Gastrocnemius medialis (tissue), 4 donors: ENCODE results near the gene TUBGCP3. TPM values are rescaled to one million over a fixed set of nuclear protein-coding genes. Genes with fewer than 3 reads are reported as not detected.

Experiments
- ATAC-seq, 2 donors: fragments of 150-250 bp; one replicate each; pipeline ENCODE4 v1.9.1; 2016
- DNase-seq, 2 donors: peaks; one replicate each; pipeline ENCODE4 v3.0.0-alpha.2; 2019
- H3K27ac ChIP-seq, 4 donors: fragments of 200-600 bp; sonication (generic); 1 replicate in 1 of 4; 2 replicates in 3 of 4; pipeline ENCODE4 v1.5.1; 2016 to 2018; ENCODE audit warnings: mild to moderate bottlenecking in 2 of 4, moderate library complexity in 1 of 4
- H3K27me3 ChIP-seq, 3 donors: fragments of 200-600 bp; sonication (generic) in 2 of 3; 1 replicate in 1 of 3; 2 replicates in 2 of 3; pipeline versions ENCODE4 v1.5.1 to v1.6.0; 2016 to 2019; ENCODE audit warnings: mild to moderate bottlenecking in 1 of 3, moderate library complexity in 1 of 3
- H3K36me3 ChIP-seq, 2 donors: fragments of 200-600 bp; sonication (generic) in 1 of 2; one replicate each; pipeline ENCODE4 v1.5.1; 2017 to 2018
- H3K4me1 ChIP-seq, 2 donors: fragments of 200-600 bp; sonication (generic) in 1 of 2; one replicate each; pipeline ENCODE4 v1.5.1; 2016 to 2017; ENCODE audit warnings: mild to moderate bottlenecking in 2 of 2
- H3K4me3 ChIP-seq, 4 donors: fragments of 200-600 bp; sonication (generic) in 3 of 4; 1 replicate in 1 of 4; 2 replicates in 3 of 4; pipeline ENCODE4 v1.5.1; 2016 to 2019; ENCODE audit warnings: mild to moderate bottlenecking in 2 of 4
- H3K9me3 ChIP-seq, 3 donors: fragments of 200-600 bp; sonication (generic) in 2 of 3; 1 replicate in 1 of 3; 2 replicates in 2 of 3; pipeline ENCODE4 v1.5.1; 2016 to 2019
- CTCF ChIP-seq, 5 experiments: fragments of 450-650 bp in 3 of 5; fragments of 200-600 bp in 2 of 5; sonication (generic) in 2 of 5; IDR thresholded peaks in 4 of 5; conservative IDR thresholded peaks in 1 of 5; 1 replicate in 4 of 5; 2 replicates in 1 of 5; pipeline ENCODE4 v1.5.1; 2016 to 2019; ENCODE audit warnings: antibody characterized with exemption in 5 of 5, mild to moderate bottlenecking in 3 of 5, moderate library complexity in 3 of 5
- POLR2A ChIP-seq, 2 donors: fragments of 450-650 bp; IDR thresholded peaks; one replicate each; pipeline ENCODE4 v1.6.1; 2017; ENCODE audit warnings: antibody characterized with exemption in 2 of 2, mild to moderate bottlenecking in 2 of 2, moderate library complexity in 2 of 2
- in situ Hi-C, 4 donors: fragments of 200-750 bp; cut with MboI; loops; one replicate each; pipeline versions ENCODE4 v1.15.0 to v1.8.0; 2017; ENCODE audit warnings: low sequenced_read_pairs in 4 of 4
- intact Hi-C: fragments of 100-400 bp; cut with DNase I; formaldehyde crosslinking; loops from one replicate; pipeline ENCODE4 v1.15.1; 2023; ENCODE audit warnings: low total_unique reads
- total RNA-seq, 4 donors: library from RNA; depleted of rRNA; stranded (reverse); fragments of >200 nt; gene quantifications; one replicate each; pipeline versions ENCODE4 v1.1.0 to v1.2.3, GENCODE V29; 2016

Gene TUBGCP3
- total RNA-seq, 4 donors from 2014 or later, result 10.0 to 14.3 (median 11.0) TPM

GRCh38 chr13:112479389-112479788, 108.6 kb downstream of the TUBGCP3 start:
- H3K27ac ChIP-seq, result no peak overlapping the region
- intact Hi-C loops, result no loop called here
- peaks cover 0 to 7% (median 0%) of the 10 kb centered on the region in 3 donors for H3K9me3 ChIP-seq
- no peaks in the 10 kb centered on the region for H3K4me1 ChIP-seq
- H3K4me3 ChIP-seq, result no peak overlapping the region
- no peaks in the 10 kb centered on the region for H3K27me3 ChIP-seq
- no peak for ATAC-seq
- TF ChIP-seq POLR2A (IDR thresholded peaks at IDR 0.05) (no peak), CTCF (IDR thresholded peaks at IDR 0.05 in 4 of 5, conservative IDR thresholded peaks at IDR 0.05 in 1 of 5) (no peak)
- peaks cover 0 to 3% of the 10 kb centered on the region in 2 donors for H3K36me3 ChIP-seq
- no peak for DNase-seq
- in situ Hi-C loops, result no loop called here

DNA sequence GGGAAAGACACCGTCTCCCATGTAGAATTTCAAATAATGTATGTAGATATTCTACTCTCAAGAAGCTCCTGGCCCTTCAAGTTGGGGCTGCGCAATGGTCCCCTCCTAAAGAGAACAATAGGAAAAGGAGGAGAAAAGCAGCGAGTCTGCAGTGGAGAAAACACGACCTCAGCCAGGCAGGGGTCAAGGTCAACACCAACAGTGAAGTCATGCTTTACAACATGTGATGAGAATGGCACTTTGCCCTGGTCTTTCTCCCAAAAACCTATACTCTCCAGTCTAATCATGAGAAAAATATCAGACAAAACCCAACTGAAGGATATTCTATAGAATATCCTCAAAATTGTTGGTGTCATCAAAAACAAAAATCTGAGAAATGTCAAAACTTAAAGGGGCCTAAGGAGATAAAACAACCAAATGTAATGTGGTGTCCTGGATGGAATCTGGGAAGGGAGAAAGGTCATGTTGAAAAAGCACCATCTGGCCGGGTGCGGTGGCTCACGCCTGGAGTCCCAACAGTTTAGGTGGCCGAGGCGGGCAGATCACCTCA, 110.8 kb downstream of the TUBGCP3 start:
- Histone ChIP-seq H3K4me1 (no peaks in the 10 kb centered on the region), H3K9me3 (peaks cover 0 to 7% (median 0%) of the 10 kb centered on the region in 3 donors), H3K27ac (no peak overlapping the region), H3K36me3 (no peaks in the 10 kb centered on the region), H3K4me3 (no peak overlapping the region), H3K27me3 (no peaks in the 10 kb centered on the region)
- no peak for ATAC-seq
- in situ Hi-C loops (no loop called here), intact Hi-C loops (no loop called here)
- TF ChIP-seq POLR2A (IDR thresholded peaks at IDR 0.05), result no peak
- no peak for TF ChIP-seq CTCF (IDR thresholded peaks at IDR 0.05 in 4 of 5, conservative IDR thresholded peaks at IDR 0.05 in 1 of 5)
- DNase-seq, result no peak

GRCh38 chr13:112475889-112476288, 112.1 kb downstream of the TUBGCP3 start:
- TF ChIP-seq POLR2A (IDR thresholded peaks at IDR 0.05), result no peak
- TF ChIP-seq CTCF (IDR thresholded peaks at IDR 0.05 in 4 of 5, conservative IDR thresholded peaks at IDR 0.05 in 1 of 5), result no peak
- DNase-seq (no peak), ATAC-seq (no peak)
- no peak overlapping the region for H3K4me3 ChIP-seq
- intact Hi-C loops, result no loop called here
- in situ Hi-C loops, result no loop called here
- peaks cover 0 to 7% (median 0%) of the 10 kb centered on the region in 3 donors for H3K9me3 ChIP-seq
- no peaks in the 10 kb centered on the region for H3K4me1 ChIP-seq
- H3K27ac ChIP-seq, result no peak overlapping the region
- no peaks in the 10 kb centered on the region for H3K36me3 ChIP-seq
- no peaks in the 10 kb centered on the region for H3K27me3 ChIP-seq

DNA sequence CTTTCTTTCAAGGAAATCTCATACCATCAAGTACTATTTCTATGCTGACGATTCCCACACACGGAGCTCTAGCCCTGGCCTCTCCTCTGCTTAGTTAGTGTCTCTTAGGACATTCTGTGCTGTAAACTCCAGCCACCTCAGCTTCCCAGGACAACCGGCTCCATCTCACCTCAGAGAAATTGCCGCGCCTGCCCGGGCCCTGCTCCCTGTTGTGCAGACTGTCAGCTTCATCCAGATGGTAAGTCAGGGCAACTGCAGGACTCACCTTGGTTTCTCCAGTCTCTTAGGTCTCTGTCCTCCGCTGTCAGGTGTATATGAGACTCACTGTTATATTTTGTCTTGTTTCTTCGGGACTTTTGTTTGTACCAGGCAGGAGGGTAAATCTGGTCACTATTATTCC, 113.1 kb downstream of the TUBGCP3 start:
- no peaks in the 10 kb centered on the region for H3K9me3 ChIP-seq
- TF ChIP-seq CTCF (IDR thresholded peaks at IDR 0.05 in 4 of 5, conservative IDR thresholded peaks at IDR 0.05 in 1 of 5), result no peak
- TF ChIP-seq POLR2A (IDR thresholded peaks at IDR 0.05), result no peak
- intact Hi-C loops (no loop called here), in situ Hi-C loops (no loop called here)
- no peaks in the 10 kb centered on the region for H3K4me1 ChIP-seq
- DNase-seq, result no peak
- no peak for ATAC-seq
- no peak overlapping the region for H3K27ac ChIP-seq
- H3K27me3 ChIP-seq, result no peaks in the 10 kb centered on the region
- no peaks in the 10 kb centered on the region for H3K36me3 ChIP-seq
- no peak overlapping the region for H3K4me3 ChIP-seq

DNA sequence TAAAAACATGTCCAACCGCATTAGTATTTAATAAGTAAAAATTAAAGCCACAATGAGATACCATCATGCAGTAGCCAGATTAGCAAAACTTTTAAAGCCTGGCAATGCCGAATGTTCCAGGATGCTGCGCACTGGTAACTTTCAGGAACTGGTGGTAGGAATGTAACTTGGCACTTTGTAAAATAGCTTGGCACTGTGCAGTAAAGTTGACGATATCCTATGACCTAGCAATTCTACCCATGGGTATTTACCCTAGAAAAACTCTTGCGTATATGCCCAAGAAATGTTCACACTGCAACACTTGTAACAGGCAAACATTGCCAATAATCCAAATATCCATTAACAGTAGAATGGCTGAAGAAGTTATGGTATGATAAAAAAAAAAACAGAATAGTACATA, 114.1 kb downstream of the TUBGCP3 start:
- H3K4me3 ChIP-seq, result no peak overlapping the region

More for the DNA sequence above, 114.1 kb downstream of the TUBGCP3 start:
- Histone ChIP-seq H3K27ac (no peak overlapping the region), H3K27me3 (no peaks in the 10 kb centered on the region), H3K36me3 (no peaks in the 10 kb centered on the region), H3K9me3 (no peaks in the 10 kb centered on the region), H3K4me1 (no peaks in the 10 kb centered on the region)
- intact Hi-C loops, result no loop called here
- in situ Hi-C loops, result no loop called here
- no peak for TF ChIP-seq CTCF (IDR thresholded peaks at IDR 0.05 in 4 of 5, conservative IDR thresholded peaks at IDR 0.05 in 1 of 5)
- no peak for TF ChIP-seq POLR2A (IDR thresholded peaks at IDR 0.05)
- no peak for ATAC-seq
- no peak for DNase-seq
